HEK293T (cell line): ENCODE results near the gene CNTF.
"Not testable (repeated sequence)": the region's sequence is repeated elsewhere in the genome, so short reads cannot be mapped to it uniquely, and the experiment has no call there.

Experiments used
- CTCF ChIA-PET: fragments of 350-600 bp; formaldehyde crosslinking; extraction: SDS; loops from one replicate; lab custom pipeline; 2021; ENCODE audit warnings: antibody characterized with exemption, inconsistent platforms; lab: Yijun Ruan, JAX
- POLR2A ChIA-PET: fragments of 350-600 bp; formaldehyde crosslinking; extraction: SDS; loops from one replicate; lab custom pipeline; 2020; ENCODE audit warnings: antibody characterized with exemption, inconsistent platforms; lab: Yijun Ruan, JAX
- DNase-seq: peaks from one replicate; pipeline ENCODE4 v3.0.0; 2012; ENCODE audit warnings: mixed read lengths; ENCODE audit errors: extremely low spot score
- ARNT ChIP-seq: fragments of 450-650 bp; IDR thresholded peaks from 2 replicates; pipeline ENCODE4 v1.6.1; 2017; ENCODE audit warnings: mild to moderate bottlenecking
- BHLHE40 ChIP-seq: fragments of 450-650 bp; IDR thresholded peaks from 2 replicates; pipeline ENCODE4 v1.6.1; 2016; ENCODE audit warnings: mild to moderate bottlenecking, moderate library complexity, borderline replicate concordance
- CTBP1 ChIP-seq: fragments of 450-650 bp; IDR thresholded peaks from 2 replicates; pipeline ENCODE4 v1.6.1; 2016; ENCODE audit warnings: borderline replicate concordance
- ELF4 ChIP-seq: fragments of 450-650 bp; IDR thresholded peaks from 2 replicates; pipeline ENCODE4 v1.6.1; 2017; ENCODE audit warnings: antibody characterized with exemption
- FOXA1 ChIP-seq: fragments of 450-650 bp; IDR thresholded peaks from 2 replicates; pipeline ENCODE4 v1.6.1; 2016; ENCODE audit warnings: mild to moderate bottlenecking
- FOXK2 ChIP-seq: fragments of 450-650 bp; IDR thresholded peaks from 2 replicates; pipeline ENCODE4 v1.6.1; 2016; ENCODE audit warnings: mild to moderate bottlenecking
- FOXM1 ChIP-seq: fragments of 450-650 bp; IDR thresholded peaks from 2 replicates; pipeline ENCODE4 v1.6.1; 2017; ENCODE audit warnings: mild to moderate bottlenecking, borderline replicate concordance
- HDGF ChIP-seq: fragments of 450-650 bp; IDR thresholded peaks from 2 replicates; pipeline ENCODE4 v1.6.1; 2017; ENCODE audit warnings: antibody characterized with exemption, borderline replicate concordance
- L3MBTL2 ChIP-seq: fragments of 450-650 bp; conservative IDR thresholded peaks from 2 replicates; pipeline ENCODE4 v1.6.1; 2016; ENCODE audit warnings: mild to moderate bottlenecking
- LEF1 ChIP-seq: fragments of 450-650 bp; IDR thresholded peaks from 2 replicates; pipeline ENCODE4 v1.6.1; 2017; ENCODE audit warnings: mild to moderate bottlenecking, borderline replicate concordance
- NFRKB ChIP-seq: fragments of 450-650 bp; IDR thresholded peaks from 2 replicates; pipeline ENCODE4 v1.6.1; 2016; ENCODE audit warnings: mild to moderate bottlenecking, moderate library complexity
- SP1 ChIP-seq: fragments of 450-650 bp; IDR thresholded peaks from 2 replicates; pipeline ENCODE4 v1.6.1; 2017
- SUZ12 ChIP-seq: fragments of 450-650 bp; IDR thresholded peaks from 2 replicates; pipeline ENCODE4 v1.6.1; 2016; ENCODE audit warnings: mild to moderate bottlenecking
- TARDBP ChIP-seq: fragments of 450-650 bp; IDR thresholded peaks from 2 replicates; pipeline ENCODE4 v1.6.1; 2016
- ZNF384 ChIP-seq: fragments of 450-650 bp; IDR thresholded peaks from 2 replicates; pipeline ENCODE4 v1.6.1; 2016
- TF ChIP-seq, protein P1 (sequence below): fragments of 450-650 bp; IDR thresholded peaks from 2 replicates; pipeline ENCODE4 v1.6.1; 2016

The CNTF gene

DNA sequence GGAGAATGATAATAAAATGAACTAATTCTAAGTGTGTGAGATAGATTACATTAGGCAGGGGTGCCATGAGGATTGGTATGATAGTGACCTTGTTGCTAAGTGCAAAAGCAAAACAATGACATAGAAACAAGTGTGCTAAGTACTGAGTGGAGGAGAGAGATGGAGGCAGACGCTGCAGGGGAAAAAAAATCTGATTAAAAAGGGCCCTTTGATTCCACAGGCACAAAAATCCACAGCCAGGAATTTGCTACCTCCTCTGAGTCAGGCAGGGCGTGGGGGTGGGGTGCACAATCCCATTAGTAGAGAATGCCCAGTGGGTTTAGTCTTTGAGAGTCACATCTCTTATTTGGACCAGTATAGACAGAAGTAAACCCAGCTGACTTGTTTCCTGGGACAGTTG lies at the start of gene CNTF:
Gene CNTF, plus strand, starts transcription at position 322 of the 400 bp plus-strand sequence. CDS start 88 bp downstream, outside the sequence.
- DNase-seq: no peak
- TF ChIP-seq ZNF384 (no peak), HDGF (no peak), ELF4 (no peak), FOXK2 (no peak), FOXM1 (no peak), CTBP1 (no peak), LEF1 (no peak), BHLHE40 (no peak), TARDBP (no peak), ARNT (no peak), FOXA1 (no peak), NFRKB (no peak), SP1 (no peak), SUZ12 (no peak), L3MBTL2 (no peak)
- TF ChIP-seq, protein P1, sequence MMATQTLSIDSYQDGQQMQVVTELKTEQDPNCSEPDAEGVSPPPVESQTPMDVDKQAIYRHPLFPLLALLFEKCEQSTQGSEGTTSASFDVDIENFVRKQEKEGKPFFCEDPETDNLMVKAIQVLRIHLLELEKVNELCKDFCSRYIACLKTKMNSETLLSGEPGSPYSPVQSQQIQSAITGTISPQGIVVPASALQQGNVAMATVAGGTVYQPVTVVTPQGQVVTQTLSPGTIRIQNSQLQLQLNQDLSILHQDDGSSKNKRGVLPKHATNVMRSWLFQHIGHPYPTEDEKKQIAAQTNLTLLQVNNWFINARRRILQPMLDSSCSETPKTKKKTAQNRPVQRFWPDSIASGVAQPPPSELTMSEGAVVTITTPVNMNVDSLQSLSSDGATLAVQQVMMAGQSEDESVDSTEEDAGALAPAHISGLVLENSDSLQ: no peak
- ChIA-PET POLR2A (no interaction called here), CTCF (no interaction called here)

GRCh38 chr11:58572906-58573305 lies 49.6 kb upstream of the CNTF start:
- DNase-seq, CTCF ChIA-PET, POLR2A ChIA-PET: not testable (repeated sequence)

DNA sequence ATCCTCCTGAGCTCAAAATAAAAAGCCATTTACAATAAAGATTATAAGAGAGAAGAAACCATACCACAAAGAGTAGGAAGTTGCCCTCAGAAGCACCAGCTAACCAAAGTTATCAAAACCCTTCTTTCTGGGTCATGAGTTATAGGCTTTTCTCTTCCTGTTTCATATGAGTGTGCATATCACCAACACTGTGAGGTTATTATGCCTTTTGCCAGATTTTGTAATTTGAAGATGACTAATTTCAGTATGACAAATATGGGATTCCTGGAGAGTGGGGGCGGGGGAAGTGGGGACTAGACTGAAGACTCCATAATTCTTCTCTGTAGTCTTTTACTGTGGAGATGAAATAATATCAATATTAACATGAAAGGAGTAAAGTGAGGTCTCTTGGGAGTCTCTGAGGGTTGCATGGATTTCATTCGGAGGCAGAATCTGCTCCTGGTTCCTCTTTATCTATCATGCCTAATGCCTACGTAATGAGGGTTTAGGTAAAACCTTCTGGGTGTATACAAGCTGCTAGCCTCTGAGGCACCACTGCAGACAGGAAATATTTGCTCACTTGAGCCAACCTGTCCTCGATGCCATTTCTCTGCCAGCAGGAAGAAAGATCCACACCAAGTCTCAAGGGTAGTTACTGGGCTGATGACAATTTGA lies 48.9 kb upstream of the CNTF start:
- no peak for DNase-seq
- TF ChIP-seq BHLHE40: no peak
- TF ChIP-seq FOXK2: no peak
- TF ChIP-seq HDGF: no peak
- TF ChIP-seq SP1: no peak
- no peak for TF ChIP-seq ELF4
- TF ChIP-seq L3MBTL2: no peak
- TF ChIP-seq, protein P1: no peak
- no peak for TF ChIP-seq ARNT
- no peak for TF ChIP-seq CTBP1
- no peak for TF ChIP-seq SUZ12
- TF ChIP-seq TARDBP: no peak
- TF ChIP-seq FOXA1: no peak
- no peak for TF ChIP-seq ZNF384
- TF ChIP-seq NFRKB: no peak
- no peak for TF ChIP-seq FOXM1
- TF ChIP-seq LEF1: no peak
- ChIA-PET POLR2A (no interaction called here), CTCF (no interaction called here)

- ChIA-PET POLR2A (no interaction called here), CTCF (no interaction called here)
- DNase-seq: no peak
- no peak for TF ChIP-seq ZNF384
- no peak for TF ChIP-seq BHLHE40
- no peak for TF ChIP-seq SUZ12
- no peak for TF ChIP-seq FOXM1
- TF ChIP-seq, protein P1: no peak
- TF ChIP-seq CTBP1: no peak
- TF ChIP-seq L3MBTL2: no peak
- TF ChIP-seq SP1: no peak
- no peak for TF ChIP-seq ELF4
- TF ChIP-seq LEF1: no peak
- TF ChIP-seq FOXA1: no peak
- no peak for TF ChIP-seq NFRKB
Measured at GRCh38 chr11:58574881-58575280, 47.6 kb upstream of the CNTF start.

- no peak for DNase-seq
- TF ChIP-seq, protein P1: no peak
- TF ChIP-seq FOXM1 (no peak), NFRKB (no peak), L3MBTL2 (no peak), ARNT (no peak), BHLHE40 (no peak), LEF1 (no peak)
- ChIA-PET POLR2A (no interaction called here), CTCF (interaction anchor here (0.6 kb wide), 1 partner anchor 8 kb away, joined by 3 read pairs; no protein-coding TSS in a partner anchor)
Measured at GRCh38 chr11:58575377-58576020, 47.0 kb upstream of the CNTF start, which contains the start of gene LPXN. Gene LPXN, minus strand, starts transcription at chr11:58575856. Its CDS starts 84 bp downstream, at chr11:58575772.
